GM12873 (cell line): ENCODE measurements around the gene SAT1.

ENCODE experiments used
- TF ChIP-seq, protein P1 (sequence below): IDR thresholded peaks from 2 replicates; pipeline ENCODE4 v1.5.1; 2012; ENCODE audit warnings: low read depth, mild to moderate bottlenecking, moderate library complexity, low read length, control low read depth; ENCODE audit not compliant: insufficient read depth; ENCODE audit errors: missing control alignments

The SAT1 gene

DNA sequence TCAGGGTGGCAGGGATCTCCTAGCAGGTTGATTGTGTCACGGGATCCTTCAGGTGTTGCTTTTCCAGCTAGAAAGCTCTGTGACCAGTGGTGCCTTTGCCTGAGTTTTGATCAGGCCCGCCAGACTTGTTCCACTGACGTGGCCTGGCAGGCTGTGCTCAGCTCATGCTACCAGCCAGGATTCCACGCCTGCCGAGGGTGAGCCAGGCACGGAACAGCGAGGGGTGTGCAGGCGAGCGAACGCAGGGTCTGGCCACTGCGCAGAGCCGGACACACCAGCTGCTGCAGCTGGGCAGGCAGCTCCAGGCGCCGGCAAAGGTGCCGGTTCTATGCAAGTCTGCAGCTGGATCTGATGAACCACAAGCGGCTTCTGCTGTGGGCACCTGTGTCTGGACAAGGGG is 17.1 kb upstream of the SAT1 start:
- TF ChIP-seq, protein P1, sequence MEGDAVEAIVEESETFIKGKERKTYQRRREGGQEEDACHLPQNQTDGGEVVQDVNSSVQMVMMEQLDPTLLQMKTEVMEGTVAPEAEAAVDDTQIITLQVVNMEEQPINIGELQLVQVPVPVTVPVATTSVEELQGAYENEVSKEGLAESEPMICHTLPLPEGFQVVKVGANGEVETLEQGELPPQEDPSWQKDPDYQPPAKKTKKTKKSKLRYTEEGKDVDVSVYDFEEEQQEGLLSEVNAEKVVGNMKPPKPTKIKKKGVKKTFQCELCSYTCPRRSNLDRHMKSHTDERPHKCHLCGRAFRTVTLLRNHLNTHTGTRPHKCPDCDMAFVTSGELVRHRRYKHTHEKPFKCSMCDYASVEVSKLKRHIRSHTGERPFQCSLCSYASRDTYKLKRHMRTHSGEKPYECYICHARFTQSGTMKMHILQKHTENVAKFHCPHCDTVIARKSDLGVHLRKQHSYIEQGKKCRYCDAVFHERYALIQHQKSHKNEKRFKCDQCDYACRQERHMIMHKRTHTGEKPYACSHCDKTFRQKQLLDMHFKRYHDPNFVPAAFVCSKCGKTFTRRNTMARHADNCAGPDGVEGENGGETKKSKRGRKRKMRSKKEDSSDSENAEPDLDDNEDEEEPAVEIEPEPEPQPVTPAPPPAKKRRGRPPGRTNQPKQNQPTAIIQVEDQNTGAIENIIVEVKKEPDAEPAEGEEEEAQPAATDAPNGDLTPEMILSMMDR = no peak

DNA sequence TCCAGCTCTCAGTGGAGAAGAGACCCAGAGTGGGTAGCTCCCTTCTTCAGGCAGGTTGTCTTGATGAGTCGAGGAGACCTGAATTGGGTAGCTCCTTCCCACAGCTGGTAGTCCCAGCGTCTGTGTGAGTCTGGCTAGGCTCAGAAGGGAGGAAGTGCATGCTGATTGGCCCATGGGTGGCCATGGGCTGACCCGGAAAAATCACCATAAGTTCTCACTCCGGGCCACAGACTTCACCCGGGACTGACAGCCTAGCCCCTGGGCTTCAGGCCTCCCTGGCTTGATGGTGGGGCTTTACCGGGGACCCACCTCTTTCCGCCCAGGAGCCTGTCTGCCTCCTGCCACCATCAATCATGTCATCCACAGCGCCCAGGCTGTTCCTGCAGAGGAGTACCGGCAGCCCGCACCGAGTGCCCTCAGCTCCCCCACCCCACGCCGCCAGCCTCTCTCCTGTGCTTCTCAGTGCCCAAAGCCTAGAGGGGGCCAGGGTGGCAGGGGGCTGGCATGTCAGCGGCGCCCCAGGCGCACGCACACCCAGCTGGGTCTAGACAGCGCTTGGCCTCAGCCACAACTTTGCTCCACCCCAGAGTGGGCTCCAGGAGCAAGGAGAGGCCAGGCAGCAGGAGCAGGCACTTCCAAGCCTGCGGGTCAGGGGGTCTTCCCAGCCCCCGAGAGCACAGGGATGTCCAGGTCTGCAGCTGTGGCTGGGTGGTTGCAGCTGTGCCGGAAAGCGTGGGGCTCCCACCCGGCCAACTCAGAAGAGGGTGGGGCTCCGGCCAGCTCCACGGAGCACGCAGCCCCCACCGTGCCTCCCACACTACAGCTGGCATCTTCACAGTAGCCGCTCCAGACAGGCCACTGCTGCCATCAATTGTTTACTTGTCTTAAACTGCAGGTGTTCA is 16.1 kb upstream of the SAT1 start:
- TF ChIP-seq, protein P1 = no peak

DNA sequence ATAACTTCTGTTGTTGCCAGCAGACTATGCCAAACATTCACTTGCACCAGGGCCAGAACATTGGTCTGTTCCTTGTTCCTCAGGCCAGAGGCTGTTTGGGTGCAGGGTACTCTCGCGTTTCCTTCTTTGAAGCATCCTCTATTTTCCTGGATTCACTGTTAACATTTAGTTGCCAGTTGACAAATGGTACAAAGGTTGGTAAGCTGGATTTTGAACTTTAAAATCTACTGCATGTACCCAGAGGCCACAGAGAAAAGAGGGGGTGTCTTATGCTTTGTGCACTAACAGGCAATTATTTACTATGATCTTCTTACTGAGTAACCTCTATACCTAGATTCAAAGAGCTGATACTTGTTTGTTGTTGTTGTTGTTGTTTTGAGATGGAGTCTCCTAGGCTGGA is 12.8 kb upstream of the SAT1 start:
- TF ChIP-seq, protein P1 = no peak

DNA sequence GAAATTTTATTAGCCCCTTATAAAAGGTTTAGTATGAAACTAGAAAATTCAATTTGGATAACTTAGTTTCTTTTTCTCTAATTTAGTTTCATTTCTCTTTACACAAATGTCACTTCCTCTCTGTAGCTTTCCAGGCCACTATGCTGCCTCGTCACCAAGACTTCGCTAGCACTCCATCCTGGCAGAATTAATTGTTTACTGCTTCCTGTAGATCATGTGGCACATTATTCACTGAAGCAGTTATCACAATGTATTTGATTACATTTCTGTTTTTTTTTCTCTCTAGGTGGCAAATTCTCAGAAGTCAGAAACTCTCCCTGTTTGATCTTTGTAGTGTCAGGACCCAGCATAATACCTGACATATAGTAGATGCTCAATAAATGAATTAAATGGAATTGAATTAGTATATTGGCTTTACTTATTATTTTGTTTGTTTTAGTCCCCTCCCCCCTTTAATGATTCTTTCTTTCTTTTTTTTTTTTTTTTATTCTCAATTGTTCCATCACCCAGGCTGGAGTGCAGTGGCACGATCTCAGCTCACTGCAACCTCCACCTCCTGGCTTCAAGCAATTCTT is 9.3 kb upstream of the SAT1 start:
- TF ChIP-seq, protein P1 = no peak

DNA sequence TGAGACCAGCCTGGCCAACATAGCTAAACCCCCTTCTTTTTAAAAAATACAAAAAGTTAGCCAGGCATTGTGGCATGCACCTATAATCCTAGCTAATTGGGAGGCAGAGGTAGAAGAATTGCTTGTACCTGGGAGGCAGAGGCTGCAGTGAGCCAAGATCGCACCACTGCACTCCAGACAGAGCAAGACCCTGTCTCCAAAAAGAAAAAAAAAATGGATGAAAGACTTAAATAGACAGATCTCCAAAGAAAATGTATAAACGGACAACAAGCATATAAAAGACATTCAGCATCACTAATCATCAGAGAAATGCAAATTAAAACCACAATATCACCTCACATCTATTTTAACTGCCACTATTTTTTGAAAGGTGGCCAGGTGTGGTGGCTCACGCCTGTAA is 6.6 kb upstream of the SAT1 start:
- TF ChIP-seq, protein P1 = no peak

DNA sequence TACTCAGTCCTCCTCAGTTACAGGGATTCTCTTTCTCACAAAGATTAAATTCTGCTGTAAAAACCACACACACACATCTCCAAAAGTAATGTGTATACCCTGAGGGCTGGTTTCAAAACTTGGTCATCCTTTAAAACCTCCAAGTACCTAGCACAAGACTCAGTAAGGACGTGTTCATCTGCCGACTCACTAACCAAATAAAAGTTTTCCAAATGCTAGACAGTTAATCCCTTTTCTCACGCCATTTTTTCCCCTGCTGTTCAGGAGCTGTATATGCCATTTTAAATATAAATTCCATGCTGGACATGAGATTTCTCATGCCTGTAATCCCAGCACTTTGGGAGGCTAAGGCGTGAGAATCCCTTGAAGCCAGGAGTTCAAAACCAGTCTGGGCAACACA is 3.9 kb upstream of the SAT1 start:
- TF ChIP-seq, protein P1 = no peak

DNA sequence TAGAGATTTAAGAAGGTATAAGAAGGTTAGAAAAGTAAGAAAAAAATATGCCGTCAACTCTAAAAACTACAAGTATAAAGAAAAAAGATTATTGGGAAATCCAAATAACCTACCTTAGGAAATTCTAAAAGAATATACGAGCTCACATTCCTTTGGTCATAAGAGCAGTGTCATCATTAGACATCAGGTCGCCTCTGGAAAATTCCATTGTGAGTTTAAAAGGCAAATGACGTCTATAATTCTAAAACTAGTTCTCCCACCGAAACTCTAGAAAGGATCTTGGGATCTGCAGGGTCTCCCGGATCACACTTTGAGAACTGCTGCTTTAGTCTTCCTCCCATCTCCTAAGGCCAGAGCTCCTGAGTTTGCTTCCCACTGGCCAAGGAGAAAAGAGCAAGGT is 518 bp upstream of the SAT1 start:
- TF ChIP-seq, protein P1 = no peak
